Aorta (tissue), 5 donors: ENCODE measurements around the gene SPON1. TPM values are rescaled to one million over a fixed set of nuclear protein-coding genes. Genes with fewer than 3 reads are reported as not detected.
"Not testable (repeated sequence)": the region's sequence is repeated elsewhere in the genome, so short reads cannot be mapped to it uniquely, and the experiment has no call there.

Source experiments
- ATAC-seq: fragments of 200-7000 bp; cut with Tn5 transposase; one replicate; pipeline ENCODE4 v1.9.1; 2022; ENCODE audit warnings: moderate library complexity; ENCODE audit not compliant: low FRiP score
- DNase-seq, 2 donors: peaks; one replicate each; pipeline ENCODE4 v3.0.0-alpha.2; 2020
- H3K27ac ChIP-seq, 2 donors: one replicate each; pipeline ENCODE4 v1.5.1; 2013; ENCODE audit warnings: low read length in 2 of 2, mild to moderate bottlenecking in 2 of 2, moderate library complexity in 2 of 2, control low read depth in 1 of 2, inconsistent platforms in 1 of 2, low read depth in 1 of 2
- H3K27me3 ChIP-seq, 2 donors: one replicate each; pipeline ENCODE4 v1.6.1; 2013; ENCODE audit warnings: control low read depth in 1 of 2, low read length in 1 of 2, mild to moderate bottlenecking in 1 of 2, moderate library complexity in 1 of 2; ENCODE audit not compliant: insufficient read depth in 2 of 2, control insufficient read depth in 1 of 2
- H3K36me3 ChIP-seq, 2 donors: one replicate each; pipeline ENCODE4 v1.6.1; 2013; ENCODE audit warnings: control low read depth in 1 of 2, low read length in 1 of 2, mild to moderate bottlenecking in 1 of 2; ENCODE audit not compliant: insufficient read depth in 2 of 2, control insufficient read depth in 1 of 2
- H3K4me1 ChIP-seq, 2 donors: one replicate each; pipeline ENCODE4 v1.6.1; 2013; ENCODE audit warnings: low read length in 2 of 2, control low read depth in 1 of 2, mild to moderate bottlenecking in 1 of 2, moderate library complexity in 1 of 2; ENCODE audit not compliant: insufficient read depth in 2 of 2, control insufficient read depth in 1 of 2
- H3K4me3 ChIP-seq, 2 donors: one replicate each; pipeline ENCODE4 v1.5.1; 2013; ENCODE audit warnings: low read length in 2 of 2, control low read depth in 1 of 2, mild to moderate bottlenecking in 1 of 2
- H3K9me3 ChIP-seq: one replicate; pipeline ENCODE4 v1.6.1; 2013; ENCODE audit warnings: mild to moderate bottlenecking, low read length; ENCODE audit not compliant: control insufficient read depth
- WGBS, 2 donors: extraction: QIAGEN DNeasy Blood & Tissue Kit; methylation state at CpG; one replicate each; pipeline ENCODE4 v1.1.7; 2013; 5-methylcytosine and 5-hydroxymethylcytosine counted together
- intact Hi-C, 2 donors: fragments of 100-400 bp; cut with DNase I; formaldehyde crosslinking; loops; one replicate each; pipeline versions ENCODE4 v1.14.2 to v1.15.0; 2022
- polyA plus RNA-seq, 2 donors: library from polyadenylated mRNA; stranded (reverse); fragments of 200-250 nt; gene quantifications; one replicate each; pipeline ENCODE4 v1.2.3, GENCODE V29; 2013
- total RNA-seq, 2 donors: library from RNA; stranded (reverse); fragmentation: NEBNext Ultra II Directional; extraction: Animal tissue kit (Norgen Biotek cat#: 25700); gene quantifications; one replicate each; pipeline ENCODE4 v1.2.1, GENCODE V29; 2021
- donor health status: healthy with polysubstance abuse.
- donor health status: Bipolar disorder and iron deficiency.
- donor health status: DM: no; HTN: no; CAD: no.
- donor health status: DM: no; HTN: no; CAD: no.
- donor health status: DM: yes; HTN: yes; CAD: no.

Gene SPON1
- total and polyA plus RNA-seq, 4 donors: 7.0 to 79.2 (median 24.9) TPM

DNA sequence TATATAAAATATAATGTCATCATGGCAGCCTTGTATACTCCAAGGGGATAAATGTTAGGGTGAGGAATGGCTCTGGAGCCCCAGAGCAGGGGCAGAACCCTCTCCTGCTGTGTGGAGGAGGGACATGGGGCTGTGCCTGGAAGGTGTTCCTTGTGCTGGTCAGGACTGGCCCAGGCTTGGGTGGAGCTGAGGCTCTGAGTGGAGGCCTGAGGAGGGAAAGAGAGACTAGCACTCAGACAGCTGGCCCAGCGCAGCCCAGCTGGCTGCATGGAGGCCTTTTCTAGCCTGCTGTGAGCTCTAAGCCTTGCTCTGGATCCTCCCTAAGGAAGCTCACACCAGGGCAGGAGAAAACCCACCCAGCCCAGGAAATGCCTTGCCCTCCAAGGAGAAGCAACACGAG, 282.9 kb downstream of the SPON1 start:
- Histone ChIP-seq H3K27me3 (no peaks in the 10 kb centered on the region), H3K4me1 (no peaks in the 10 kb centered on the region), H3K36me3 (no peaks in the 10 kb centered on the region), H3K27ac (no peak overlapping the region), H3K9me3 (no peaks in the 10 kb centered on the region), H3K4me3 (no peak overlapping the region)
- 81 to 88% methylated on average over 2 of the region's 2 CpGs for WGBS, 2 donors
- ATAC-seq (no peak), DNase-seq (no peak)
- intact Hi-C loops: loop anchor here (5.0 to 10.0 kb wide), 2 partner anchors 98 to 101 kb away; no protein-coding TSS in a partner anchor

- WGBS, 2 donors: 48 to 59% methylated on average over 5 of the region's 5 CpGs
- H3K9me3 ChIP-seq: no peaks in the 10 kb centered on the region
- H3K4me3 ChIP-seq: no peak overlapping the region
- no peak for DNase-seq
- H3K36me3 ChIP-seq: no peaks in the 10 kb centered on the region
- H3K27ac ChIP-seq: no peak overlapping the region
- no peak for ATAC-seq
- H3K4me1 ChIP-seq: no peaks in the 10 kb centered on the region
- H3K27me3 ChIP-seq: no peaks in the 10 kb centered on the region
- intact Hi-C loops: loop anchor here (5.0 to 10.0 kb wide), 2 partner anchors 101 to 104 kb away; no protein-coding TSS in a partner anchor
Measured at GRCh38 chr11:14248580-14248981, 286.1 kb downstream of the SPON1 start.

DNA sequence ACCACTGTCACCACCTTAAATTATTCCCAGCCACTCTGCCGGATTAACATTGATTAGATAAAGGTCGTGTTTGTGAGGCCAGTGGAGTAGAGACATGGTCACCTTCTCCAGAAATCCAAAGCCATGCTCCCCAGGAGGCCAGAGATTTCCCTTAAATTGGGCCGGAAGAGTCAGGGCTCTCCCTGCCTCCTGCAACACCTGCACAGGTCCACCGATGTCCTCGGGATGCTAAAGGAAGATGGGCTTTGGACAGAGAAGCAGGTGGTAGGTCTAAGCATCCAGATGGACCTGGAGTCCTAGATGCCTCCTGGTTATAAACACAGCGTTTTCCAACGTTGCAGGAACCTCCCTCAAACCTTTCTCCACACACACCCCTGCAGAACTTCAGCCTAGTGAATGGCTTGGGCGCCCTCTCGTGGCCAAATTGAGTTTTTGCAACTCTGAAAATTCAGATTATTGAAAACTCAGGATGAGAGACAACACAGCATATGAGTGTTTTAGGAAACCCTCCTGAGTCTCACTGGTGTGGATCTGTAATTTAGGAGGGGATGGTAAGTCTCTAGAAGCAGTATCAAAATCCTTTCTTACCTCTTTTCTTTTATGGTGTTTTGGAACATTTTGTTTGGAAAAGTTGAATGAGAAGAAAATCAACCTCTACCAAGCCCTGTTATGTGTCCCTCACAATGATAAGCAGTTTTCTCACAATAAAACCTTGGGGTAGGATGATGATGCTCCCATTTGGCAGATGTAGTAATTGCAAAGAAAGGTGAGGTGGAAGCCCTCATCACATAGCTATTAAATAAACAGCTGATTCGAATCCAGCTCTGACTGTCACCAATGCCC, 286.8 kb downstream of the SPON1 start:
- Histone ChIP-seq H3K9me3 (no peaks in the 10 kb centered on the region), H3K36me3 (no peaks in the 10 kb centered on the region), H3K27ac (no peak overlapping the region), H3K4me3 (no peak overlapping the region), H3K4me1 (no peaks in the 10 kb centered on the region), H3K27me3 (no peaks in the 10 kb centered on the region)
- peak; percentile 62 for ATAC-seq
- intact Hi-C loops: loop anchor here (1.0 to 10.0 kb wide), 3 partner anchors 102 to 293 kb away; no protein-coding TSS in a partner anchor
- peak; percentile 64 to 87 for DNase-seq
- 38 to 41% methylated on average over 10 of the region's 10 CpGs for WGBS, 2 donors

- no peak for DNase-seq
- no peaks in the 10 kb centered on the region for H3K9me3 ChIP-seq
- H3K4me1 ChIP-seq: no peaks in the 10 kb centered on the region
- H3K4me3 ChIP-seq: no peak overlapping the region
- intact Hi-C loops: no loop called here
- no peak overlapping the region for H3K27ac ChIP-seq
- no peaks in the 10 kb centered on the region for H3K27me3 ChIP-seq
- 74% methylated on average over 5 of the region's 5 CpGs for WGBS, 2 donors
- ATAC-seq: no peak
- no peaks in the 10 kb centered on the region for H3K36me3 ChIP-seq
Measured at GRCh38 chr11:14251754-14252153, 289.2 kb downstream of the SPON1 start.

GRCh38 chr11:14252501-14252900, 290.0 kb downstream of the SPON1 start:
- H3K4me1 ChIP-seq, DNase-seq, H3K27ac ChIP-seq, intact Hi-C loops, H3K27me3 ChIP-seq, H3K4me3 ChIP-seq, H3K9me3 ChIP-seq, H3K36me3 ChIP-seq, ATAC-seq: not testable (repeated sequence)
- WGBS, 2 donors: 95 to 100% methylated on average over 2 to 6 of the region's 12 CpGs

DNA sequence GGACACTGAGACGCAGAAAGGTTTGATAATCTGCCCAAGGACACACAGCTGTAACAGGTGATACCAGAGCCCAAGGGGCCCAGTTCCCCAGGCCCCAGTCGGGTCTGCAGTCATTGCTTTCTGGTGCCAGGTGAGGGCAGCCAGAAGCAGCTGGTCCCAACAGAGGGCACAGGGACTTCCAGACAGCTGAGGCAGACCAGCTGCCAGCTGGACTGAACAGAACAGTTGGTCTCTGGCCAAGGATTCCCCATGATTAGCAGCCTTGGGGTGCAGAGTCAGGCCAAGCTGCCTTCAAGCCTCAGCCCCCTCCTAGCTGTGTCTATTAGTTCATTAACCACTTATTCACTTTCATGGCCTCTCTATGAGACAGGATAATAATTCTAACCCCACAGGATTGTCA, 290.9 kb downstream of the SPON1 start:
- Histone ChIP-seq H3K27ac (no peak overlapping the region), H3K4me3 (no peak overlapping the region), H3K36me3 (no peaks in the 10 kb centered on the region), H3K9me3 (no peaks in the 10 kb centered on the region), H3K27me3 (no peaks in the 10 kb centered on the region), H3K4me1 (no peaks in the 10 kb centered on the region)
- ATAC-seq (no peak), DNase-seq (no peak)
- WGBS, 2 donors: 40 to 41% methylated on average over 2 of the region's 2 CpGs
- intact Hi-C loops: no loop called here

- H3K27ac ChIP-seq: no peak overlapping the region
- H3K4me3 ChIP-seq: no peak overlapping the region
- no peaks in the 10 kb centered on the region for H3K36me3 ChIP-seq
- no peaks in the 10 kb centered on the region for H3K27me3 ChIP-seq
- H3K9me3 ChIP-seq: no peaks in the 10 kb centered on the region
- intact Hi-C loops: no loop called here
- ATAC-seq (no peak), DNase-seq (no peak)
- no peaks in the 10 kb centered on the region for H3K4me1 ChIP-seq
- 80 to 83% methylated on average over 5 of the region's 5 CpGs for WGBS, 2 donors
Measured at GRCh38 chr11:14253840-14254239, 291.3 kb downstream of the SPON1 start.

DNA sequence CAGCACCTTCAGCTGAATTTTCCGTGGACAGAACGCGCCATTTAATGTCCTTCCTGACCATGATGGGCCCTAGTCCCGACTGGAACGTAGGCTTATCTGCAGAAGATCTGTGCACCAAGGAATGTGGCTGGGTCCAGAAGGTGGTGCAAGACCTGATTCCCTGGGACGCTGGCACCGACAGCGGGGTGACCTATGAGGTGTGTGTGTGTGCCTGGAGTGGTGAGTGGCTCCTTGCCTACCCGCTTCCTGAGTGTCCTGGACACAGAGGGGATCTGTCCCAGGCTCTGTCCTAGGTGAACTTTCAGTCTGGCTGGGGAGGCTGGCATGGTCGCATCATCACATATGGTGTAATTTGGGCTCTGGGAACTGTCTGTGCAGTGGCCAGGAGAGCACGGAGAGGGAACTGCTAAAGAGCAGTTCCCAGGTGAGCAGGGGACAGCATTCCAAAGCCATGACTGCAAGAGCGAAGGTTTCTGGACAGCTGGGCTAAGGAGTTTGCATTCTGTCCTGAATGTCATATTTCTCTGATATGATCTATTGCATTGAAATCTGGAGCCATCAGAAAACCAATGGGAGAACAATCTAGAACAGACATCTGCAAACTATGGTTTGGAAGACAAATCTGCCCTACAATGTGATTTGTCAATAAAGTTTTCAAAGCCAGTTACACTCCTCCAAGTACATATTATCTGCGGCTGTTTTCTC, 292.2 kb downstream of the SPON1 start:
- H3K9me3 ChIP-seq: no peaks in the 10 kb centered on the region
- no peaks in the 10 kb centered on the region for H3K36me3 ChIP-seq
- WGBS, 2 donors: 88% methylated on average over 13 of the region's 13 CpGs
- H3K4me1 ChIP-seq: no peaks in the 10 kb centered on the region
- no peak overlapping the region for H3K4me3 ChIP-seq
- no peaks in the 10 kb centered on the region for H3K27me3 ChIP-seq
- ATAC-seq (no peak), DNase-seq (no peak)
- intact Hi-C loops: no loop called here
- no peak overlapping the region for H3K27ac ChIP-seq

- H3K36me3 ChIP-seq: no peaks in the 10 kb centered on the region
- intact Hi-C loops: no loop called here
Measured at GRCh38 chr11:14255238-14255534, 292.7 kb downstream of the SPON1 start.

More at GRCh38 chr11:14255238-14255534, 292.7 kb downstream of the SPON1 start:
- Histone ChIP-seq H3K4me3 (no peak overlapping the region), H3K9me3 (no peaks in the 10 kb centered on the region), H3K4me1 (no peaks in the 10 kb centered on the region), H3K27me3 (no peaks in the 10 kb centered on the region), H3K27ac (no peak overlapping the region)
- ATAC-seq (no peak), DNase-seq (no peak)
- 1 to 3% methylated on average over 2 of the region's 2 CpGs for WGBS, 2 donors
